Measurements from ENCODE around the gene LRRC7.
"Not testable (repeated sequence)": the region's sequence is repeated elsewhere in the genome, so short reads cannot be mapped to it uniquely, and the experiment has no call there.

Gene LRRC7

DNA sequence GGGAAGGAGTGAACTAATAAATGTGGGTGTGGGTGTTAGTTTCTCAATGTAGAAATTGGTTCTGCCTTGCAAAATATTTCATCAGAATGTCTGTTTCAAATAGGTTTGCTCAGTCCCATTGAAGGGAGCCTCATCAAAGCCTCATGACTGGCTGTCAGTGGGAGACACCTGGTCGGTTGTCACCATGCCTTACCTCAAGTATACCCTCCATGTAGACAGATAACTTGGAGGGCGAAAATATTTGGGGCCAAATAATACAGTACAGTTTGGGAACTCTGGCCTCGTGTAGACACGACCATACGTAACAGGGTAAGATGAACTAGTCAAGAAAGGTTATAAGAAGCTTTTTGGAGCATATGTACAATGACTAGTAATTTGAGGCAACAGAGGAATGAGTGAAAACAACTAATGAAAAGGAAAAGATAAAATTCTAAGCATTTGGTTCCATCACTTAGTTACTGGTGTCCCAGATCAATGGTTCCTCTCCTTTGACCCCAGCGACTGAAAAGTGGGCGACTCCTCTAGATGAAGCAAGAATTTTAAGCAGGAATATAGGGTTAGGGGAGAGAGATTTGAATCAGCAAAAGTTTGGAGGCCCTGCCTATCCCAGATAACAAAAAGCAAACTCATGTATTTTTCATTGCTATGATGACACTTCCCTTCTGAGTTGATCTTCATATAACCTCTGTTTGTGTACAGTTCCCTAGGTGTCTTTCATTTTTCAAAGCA is 473.8 kb downstream of the LRRC7 start:
- DNase-seq (ENCODE audit: low spot score), result no peak

DNA sequence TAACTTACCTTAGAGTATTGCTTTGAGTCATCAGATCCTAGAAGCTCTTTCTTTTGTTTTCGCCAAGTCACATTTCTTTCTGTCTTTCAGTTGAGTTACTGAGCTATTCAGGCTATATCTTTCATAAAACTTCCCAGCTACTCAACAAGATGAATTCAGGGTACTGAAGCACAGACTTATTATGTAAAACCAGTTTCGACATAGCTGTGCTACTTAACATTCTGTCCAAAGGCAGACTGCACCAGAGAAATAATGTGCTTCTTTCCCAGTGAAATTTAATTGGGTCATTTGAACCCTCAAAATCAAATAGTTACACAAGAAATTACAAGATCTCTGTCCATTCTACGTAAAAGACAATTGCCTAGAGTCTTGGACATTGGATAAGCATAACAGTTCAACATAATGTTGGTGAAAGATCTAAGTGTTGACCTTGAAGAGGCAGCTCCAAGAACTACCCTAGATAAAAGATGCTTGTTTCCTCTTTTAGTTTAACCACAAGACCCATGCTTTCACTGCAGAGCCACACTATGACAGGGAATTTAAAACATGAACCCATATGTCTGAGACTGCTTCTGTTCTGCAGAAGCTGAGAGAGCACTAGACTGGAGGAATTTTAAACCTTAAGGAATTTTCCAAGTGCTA is 474.5 kb downstream of the LRRC7 start:
- no peak for DNase-seq (ENCODE audit: low spot score)

DNA sequence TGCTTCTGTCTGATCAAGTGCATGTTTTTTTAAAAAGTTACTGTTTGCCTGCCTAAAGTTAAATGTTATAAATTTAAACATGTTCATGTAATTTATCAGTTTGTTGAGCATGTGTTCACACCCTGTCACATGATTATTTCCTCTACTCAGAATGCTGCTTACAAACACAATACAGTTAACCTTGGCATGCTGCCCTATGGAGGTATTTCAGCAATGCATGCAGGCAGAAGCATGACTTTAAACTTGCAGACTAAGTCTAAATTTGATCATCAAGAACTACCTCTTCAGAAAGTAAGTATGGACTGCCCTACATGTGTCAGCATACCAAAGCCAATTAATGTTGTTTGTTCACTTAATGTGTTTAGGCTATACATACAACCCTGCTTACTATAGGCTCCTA is 476.1 kb downstream of the LRRC7 start:
- no peak for DNase-seq (ENCODE audit: low spot score)

DNA sequence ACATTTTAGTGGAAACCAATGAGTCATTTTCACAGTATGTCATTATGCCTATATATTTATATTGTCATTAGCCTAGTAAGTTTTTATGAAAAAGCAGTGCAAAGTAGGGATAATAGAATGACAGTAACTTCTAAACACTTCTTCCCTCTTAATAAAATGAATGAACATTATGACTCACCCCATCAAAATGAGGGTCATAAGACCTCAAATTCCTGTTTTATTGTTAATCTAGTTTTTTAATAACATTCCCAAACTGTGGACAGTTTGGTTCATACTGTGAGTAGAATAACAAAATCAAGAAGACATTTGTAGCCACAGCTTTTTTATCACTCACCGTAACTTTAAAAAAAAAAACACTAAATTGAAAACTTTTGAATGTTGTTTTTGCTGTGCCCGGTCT is 477.1 kb downstream of the LRRC7 start:
- DNase-seq (ENCODE audit: low spot score), result no peak

DNA sequence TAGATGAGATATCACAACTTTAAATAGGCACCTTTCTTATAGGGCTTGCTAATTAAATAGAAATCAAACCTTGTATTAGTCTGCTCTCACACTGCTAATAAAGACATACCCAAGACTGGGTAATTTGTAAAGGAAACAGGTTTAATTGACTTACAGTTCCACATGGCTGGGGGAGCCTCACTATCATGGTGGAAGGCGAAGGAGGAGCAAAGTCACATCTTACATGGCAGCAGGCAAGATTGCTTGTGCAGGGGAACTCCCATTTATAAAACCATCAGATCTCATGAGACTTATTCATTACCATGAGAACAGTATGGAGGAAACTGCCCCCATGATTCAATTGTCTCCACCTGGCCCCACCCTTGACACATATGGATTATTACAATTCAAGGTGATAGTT is 477.9 kb downstream of the LRRC7 start:
- DNase-seq (ENCODE audit: low spot score), result not testable (repeated sequence)

DNA sequence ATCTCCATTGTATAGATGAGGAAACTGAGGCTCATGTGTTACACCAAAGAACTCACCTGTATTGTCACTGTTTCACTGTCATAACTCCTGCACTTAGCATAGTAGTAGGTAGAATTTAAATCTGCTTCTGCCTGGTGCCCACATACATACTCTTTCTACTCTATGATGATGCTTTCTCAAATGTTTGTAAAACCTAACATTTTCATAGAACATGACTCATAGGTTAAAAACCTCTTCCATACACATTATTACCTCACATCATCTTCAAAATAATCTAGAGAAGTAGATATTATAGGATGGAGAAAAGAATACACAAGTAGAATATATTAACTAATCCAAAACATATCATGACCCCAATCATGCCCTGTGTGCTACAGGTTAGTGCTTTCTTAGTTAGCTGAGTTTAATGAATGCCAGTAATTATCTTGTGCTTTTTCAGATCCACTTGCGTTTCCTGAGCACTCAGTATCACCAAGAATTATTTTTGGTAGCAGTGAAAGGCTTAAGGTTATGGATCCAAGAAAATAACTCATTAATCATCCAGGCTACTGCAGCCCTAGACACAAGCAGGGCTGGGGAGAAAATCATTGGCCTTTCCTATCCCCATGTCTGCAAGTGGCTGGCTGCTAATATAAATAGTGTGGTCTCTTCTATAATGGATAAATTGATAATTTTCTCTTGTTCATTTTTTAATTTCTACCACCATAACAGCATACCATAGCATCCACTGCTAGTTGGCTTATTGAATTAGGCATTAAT is 480.8 kb downstream of the LRRC7 start:
- DNase-seq (ENCODE audit: low spot score), result no peak

DNA sequence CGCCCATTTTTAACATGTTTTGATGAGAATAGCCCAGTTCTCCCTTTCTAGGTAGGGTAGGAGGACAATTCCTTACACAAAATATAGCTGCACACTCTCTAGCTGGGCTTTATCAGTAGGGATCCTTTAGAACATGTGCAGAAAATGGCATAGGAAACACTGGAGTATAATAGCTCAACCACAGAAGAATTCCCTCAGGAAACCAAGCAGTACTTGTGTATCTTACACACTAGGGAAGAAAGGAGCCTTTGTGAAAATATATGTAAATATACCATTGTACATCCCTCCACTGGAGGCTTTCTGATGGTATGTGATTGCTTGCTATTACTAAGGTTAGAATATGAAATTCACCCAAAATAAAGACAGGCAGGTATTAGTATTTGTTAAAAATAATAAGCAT is 484.2 kb downstream of the LRRC7 start:
- DNase-seq (ENCODE audit: low spot score), result no peak

DNA sequence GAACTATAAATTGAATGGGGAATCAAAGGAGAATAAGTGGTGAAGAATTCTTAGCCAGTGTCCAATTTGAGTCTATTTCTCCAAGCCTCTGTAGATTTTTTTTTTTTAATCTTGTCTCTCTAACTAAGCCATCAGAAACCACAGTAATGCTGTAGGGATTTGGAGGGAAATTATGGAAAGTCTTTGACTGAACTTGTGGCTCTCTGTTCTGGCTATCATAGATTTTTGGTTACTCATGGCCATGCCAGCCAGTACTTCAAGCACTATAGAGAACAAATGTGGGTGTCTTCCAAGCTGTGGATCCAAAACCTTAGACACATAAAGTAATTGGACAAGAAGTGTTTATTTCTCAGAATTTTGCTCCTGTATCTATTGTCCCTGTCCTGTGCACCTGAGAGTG is 489.8 kb downstream of the LRRC7 start:
- no peak for DNase-seq (ENCODE audit: low spot score)

DNA sequence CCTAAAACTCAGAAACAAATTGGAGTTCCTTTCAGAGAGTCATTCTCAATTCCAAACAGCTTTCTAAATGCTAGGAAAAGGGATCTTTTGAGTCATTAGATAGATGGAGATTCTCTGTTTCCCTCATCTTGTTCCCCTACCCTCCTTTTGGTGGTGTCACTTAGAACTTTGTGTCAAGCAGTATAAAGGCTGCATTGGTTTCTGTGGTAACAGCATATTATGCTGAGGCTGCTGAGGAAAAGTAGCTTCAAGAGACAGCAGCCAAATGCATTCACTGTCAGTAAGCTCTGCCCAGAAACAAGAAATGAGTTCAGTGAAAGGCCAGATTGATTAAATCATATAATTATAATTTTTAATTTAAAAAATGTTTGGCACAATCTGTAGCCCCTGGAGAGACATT is 493.5 kb downstream of the LRRC7 start:
- no peak for DNase-seq (ENCODE audit: low spot score)

DNA sequence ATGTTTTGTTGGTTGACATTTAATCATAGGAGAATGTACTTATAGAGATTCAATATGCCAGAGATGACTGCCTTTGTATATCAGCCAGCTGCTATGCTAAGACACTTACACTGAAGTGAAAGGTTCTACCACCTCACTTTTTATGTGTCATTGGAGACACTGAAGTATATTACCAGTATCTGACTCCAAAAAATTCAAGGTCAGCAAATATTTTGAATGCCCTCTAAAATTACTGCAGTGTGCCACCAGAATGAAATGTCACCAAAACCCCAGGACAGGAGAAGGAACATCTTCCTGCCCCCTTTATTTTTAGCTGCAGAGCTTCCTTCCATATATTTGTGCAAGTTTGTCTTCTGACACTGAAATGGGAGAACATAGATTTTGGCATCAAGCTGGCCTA is 496.1 kb downstream of the LRRC7 start:
- DNase-seq (ENCODE audit: low spot score), result no peak

DNA sequence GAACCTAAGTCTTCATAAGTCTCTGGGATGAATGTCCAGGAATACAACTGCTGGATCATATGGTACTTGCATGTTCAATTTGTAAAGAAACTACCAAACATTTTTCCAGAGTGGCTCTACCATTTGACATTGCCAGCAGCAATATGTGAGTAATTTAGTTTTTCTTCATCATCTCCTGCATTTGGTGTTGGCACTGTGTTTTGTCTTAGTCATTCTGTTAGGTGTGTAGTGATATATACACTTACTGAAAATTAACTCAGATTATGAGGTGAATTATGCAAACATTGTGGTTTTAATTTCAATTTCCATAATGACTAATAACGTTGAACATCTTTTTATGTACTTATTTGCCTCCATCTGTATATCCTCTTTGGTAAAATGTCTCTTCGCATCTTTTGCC is 499.0 kb downstream of the LRRC7 start:
- no peak for DNase-seq (ENCODE audit: low spot score)

DNA sequence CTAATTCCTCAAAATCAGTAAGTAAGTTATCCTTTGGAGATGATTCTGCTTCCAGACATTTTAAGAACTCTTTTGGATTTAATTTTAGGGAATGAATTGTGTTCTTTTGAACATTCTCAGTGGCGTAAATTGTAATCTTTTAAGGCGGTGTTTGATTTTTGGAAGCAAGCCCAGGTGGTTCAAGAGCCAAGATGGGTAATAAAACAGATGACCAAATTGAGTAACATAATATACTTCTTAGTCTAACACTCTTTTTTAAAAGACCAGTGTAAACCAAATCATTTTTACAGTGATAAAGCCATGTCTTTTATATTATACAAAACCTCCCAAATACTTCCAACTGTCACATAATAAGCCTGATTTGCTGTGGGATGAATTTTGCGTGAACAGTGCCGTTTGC is 503.9 kb downstream of the LRRC7 start:
- no peak for DNase-seq (ENCODE audit: low spot score)

DNA sequence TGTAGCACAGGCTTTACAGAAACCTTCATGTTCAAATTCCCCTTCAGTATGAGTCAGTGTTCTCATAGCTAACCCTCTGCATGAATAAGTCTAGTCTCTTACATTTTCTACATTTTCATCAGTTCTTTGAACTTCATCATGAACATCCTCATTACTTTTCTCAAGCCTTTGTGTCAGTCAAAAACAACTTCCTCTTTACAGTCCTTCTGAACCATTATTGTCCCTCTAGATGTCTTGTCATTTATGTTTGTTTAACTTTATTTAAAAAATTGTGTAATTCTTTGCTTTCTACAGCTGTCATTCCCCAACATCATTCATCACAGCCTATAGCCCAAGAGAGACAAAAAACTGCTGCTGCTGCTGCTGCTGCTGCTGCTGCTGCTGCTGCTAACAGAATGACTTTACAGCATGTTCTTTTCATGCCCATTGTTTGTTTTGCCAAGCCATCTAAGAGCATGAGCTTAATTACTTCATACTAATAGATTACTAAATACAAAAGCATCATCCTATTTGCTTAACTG is 504.6 kb downstream of the LRRC7 start:
- no peak for DNase-seq (ENCODE audit: low spot score)

DNA sequence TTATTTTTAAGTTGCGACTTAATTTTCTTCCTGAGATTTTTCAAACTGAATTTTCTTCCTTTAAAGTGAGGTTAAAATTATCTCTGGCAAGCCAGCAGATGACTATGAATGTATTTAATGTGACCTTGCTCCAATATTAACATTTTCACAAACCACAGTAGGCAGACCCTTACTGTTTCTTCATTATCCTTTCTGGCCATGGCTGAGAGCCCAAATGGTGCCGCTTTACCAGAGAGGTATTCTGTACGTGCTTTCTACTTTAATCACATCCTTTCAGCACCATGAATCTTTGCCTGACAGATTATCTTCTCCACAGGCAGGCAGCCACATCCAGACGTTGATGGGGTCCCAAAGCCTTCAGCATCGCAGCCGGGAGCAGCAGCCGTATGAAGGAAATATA is 508.0 kb downstream of the LRRC7 start:
- peak; percentile 43 for DNase-seq (ENCODE audit: low spot score)

DNA sequence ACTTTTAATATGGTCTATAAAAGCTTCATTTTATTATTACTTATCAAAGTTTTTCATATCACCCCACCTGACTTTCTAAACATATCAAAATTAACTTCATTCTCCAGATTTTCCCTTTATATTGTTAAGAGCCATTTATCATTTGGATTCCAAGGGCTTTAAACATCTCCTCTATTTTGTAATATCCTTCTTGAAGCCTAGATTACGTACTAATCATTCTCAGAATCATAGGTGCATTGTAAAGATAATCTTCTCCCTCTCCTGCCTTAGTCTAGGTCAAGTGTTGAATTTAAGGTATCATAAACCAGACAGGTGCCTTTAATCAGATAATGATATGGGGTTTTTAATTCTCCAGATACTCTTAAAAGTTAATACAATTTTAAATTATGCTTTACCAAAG is 509.3 kb downstream of the LRRC7 start:
- DNase-seq (ENCODE audit: low spot score), result no peak

DNA sequence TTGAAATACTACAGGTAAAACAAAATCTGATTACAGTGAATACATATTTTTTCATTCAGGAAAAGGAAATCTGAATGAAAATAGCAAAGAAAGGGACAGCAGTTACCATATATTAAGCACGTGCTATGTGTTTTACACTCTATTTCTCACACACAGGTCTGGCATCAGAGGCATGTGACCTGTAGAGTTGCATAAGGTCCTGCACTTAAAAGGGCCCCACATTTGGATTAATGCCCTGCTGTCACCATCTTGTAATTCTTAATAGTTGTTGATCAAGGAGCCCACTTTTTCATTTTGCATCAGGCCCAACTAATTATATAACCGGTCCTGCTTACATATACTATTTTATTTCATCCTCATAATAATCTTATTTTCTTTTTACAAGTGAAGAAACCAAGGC is 511.8 kb downstream of the LRRC7 start:
- no peak for DNase-seq (ENCODE audit: low spot score)

DNA sequence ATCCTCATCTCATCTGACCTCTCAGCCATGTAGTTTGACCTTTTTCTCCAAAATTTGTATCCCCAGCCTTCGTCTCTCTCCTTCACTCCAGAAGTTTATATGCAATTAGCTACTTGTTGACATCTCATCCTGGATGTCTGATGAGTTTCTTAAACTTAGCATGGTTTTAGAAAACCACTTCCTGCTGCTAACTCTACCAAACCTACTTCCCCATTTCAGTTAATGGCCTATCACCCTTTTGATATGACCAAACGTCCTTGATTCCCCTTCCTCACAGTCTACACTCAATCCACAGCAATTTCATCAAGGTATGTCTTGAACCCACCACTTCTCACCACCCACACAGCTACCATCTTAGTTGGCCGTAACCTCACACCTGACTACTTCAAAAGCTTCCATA is 515.8 kb downstream of the LRRC7 start:
- DNase-seq (ENCODE audit: low spot score), result no peak

DNA sequence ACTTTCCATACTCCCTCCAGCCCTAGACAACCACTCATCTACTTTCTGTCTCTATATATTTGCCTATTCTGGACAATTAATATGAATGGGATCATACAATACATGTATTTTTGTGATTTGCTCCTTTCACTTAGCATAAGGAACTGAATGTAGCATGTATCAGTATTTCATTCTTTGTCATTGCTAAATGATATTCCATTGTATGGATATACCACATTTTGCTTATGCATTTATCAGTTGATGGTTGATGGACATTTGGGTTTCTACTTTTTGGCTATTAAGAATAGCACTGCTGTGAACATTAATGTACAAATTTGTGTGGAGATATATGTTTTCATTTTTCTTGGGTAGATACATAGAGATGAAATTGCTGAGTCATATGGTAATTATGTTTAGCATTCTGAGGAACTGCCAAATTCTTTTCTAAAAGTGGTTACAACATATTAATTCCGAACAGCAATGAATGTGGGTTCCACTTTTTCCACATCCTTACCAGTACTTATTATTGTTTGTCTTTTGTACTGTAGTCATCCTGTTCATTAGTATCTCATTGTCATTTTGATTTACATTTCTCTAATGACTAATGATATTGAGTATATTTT is 516.7 kb downstream of the LRRC7 start:
- DNase-seq (ENCODE audit: low spot score), result no peak

DNA sequence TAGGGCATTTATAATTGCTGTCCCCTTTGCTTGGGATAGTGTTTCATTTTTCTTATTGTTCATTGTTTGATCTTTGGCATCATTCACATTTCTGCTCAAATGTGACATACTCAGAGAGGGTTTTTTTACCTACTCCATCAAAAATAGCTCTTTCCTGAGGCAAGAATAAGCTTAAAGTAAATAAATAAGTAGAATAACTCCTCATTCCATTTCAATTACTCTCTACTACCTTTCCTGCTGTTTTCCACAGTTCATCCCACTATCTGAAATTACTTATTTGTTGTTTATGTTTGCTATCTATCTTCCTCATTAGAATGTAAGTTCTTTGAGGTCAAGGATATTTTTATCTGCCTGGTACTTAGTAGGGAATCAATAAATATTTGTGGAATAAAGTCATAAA is 517.8 kb downstream of the LRRC7 start:
- DNase-seq (ENCODE audit: low spot score), result no peak

DNA sequence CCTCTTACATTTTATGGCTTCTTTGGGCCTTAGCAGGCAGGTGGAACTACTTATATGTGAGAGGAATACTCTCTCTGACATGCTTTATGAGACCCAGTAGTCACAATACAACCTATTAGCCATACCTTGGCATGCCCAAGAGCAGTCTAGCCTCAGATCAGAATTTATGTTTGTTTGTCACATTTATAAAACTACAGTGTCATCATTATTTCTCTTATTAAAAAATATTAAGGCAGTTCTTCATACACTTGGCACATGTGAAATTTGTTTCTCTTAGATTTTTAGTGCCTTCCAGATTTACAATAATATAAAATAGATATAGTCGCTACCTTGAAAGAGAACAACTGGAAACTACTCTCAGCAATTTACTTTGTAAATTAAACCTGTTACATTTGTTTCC is 519.2 kb downstream of the LRRC7 start:
- DNase-seq (ENCODE audit: low spot score), result no peak

DNA sequence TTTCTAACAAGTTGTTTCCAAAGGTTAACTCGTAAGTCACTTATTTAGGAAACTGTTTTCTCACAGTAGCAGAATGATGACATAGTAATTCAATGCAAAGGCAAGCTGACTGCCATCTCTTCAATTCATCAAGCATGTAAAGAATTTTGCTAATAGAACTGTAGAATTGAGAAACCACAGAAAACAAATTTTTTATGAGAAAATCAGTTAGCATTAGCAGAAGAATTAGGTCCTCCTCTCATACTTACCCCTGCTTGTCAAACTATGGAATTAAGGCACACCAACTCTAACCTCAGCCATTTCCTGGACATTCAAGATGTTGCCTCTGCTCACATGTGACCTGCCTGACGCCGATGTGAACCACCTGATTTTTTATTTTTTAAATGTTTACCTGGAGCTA is 522.4 kb downstream of the LRRC7 start:
- no peak for DNase-seq (ENCODE audit: low spot score)

DNA sequence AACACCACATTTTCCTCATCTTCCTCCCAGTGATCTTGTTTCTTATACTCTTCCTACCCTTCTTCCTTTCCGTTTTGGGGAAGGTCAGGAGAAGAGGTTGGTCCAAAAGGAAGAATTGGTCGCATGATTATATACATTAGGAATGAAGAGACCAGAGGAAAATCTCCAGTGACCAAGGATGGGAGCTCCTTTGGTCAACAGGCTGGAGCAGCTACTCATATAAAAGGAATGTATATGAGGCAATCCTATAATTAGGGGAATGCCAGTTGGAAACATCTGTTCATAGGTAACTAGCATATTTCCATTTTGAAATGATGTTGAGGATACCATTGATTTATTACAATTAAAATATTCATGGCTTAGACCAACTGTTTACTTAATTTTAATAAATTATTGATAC is 523.2 kb downstream of the LRRC7 start:
- DNase-seq (ENCODE audit: low spot score), result no peak

DNA sequence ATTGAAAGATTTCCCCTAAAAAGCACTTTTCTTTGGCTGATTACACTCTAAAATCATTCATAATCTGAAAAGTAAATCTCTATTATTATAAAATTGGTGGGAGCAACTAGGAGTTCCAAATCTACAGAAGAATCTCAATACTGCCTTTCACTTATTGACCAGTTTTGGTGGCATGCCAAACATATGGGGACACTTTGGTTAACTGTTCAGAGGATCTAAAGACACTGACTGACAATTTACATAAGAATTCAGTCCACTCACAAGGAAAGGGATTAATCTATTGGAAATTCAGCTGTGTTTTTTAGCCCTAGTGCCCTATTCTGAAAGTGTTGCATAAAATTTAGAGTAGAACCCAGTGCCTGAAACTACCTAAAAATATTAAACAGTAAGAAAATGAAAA is 524.1 kb downstream of the LRRC7 start:
- DNase-seq (ENCODE audit: low spot score), result no peak

All from ecto neural progenitor cell (in vitro differentiated cells).